HEK293 (cell line): ENCODE results near the gene PNCK.
A peak's percentile ranks its signal among the peaks of the same experiment; 100 is the strongest.

Experiments
- CTCF ChIP-seq: fragments of 450-650 bp; formaldehyde crosslinking; IDR thresholded peaks from 2 replicates; pipeline ENCODE4 v1.5.1; 2016; ENCODE audit warnings: missing biosample characterization, missing genetic modification characterization
- MYNN ChIP-seq: fragments of 450-650 bp; formaldehyde crosslinking; IDR thresholded peaks from 2 replicates; pipeline ENCODE4 v1.5.1; 2016; ENCODE audit warnings: missing biosample characterization, missing genetic modification characterization, borderline replicate concordance
- ZNF184 ChIP-seq: fragments of 450-650 bp; IDR thresholded peaks from 2 replicates; pipeline ENCODE4 v1.5.1; 2018; ENCODE audit warnings: missing biosample characterization, mild to moderate bottlenecking, missing genetic modification characterization
- ZNF24 ChIP-seq: fragments of 450-650 bp; formaldehyde crosslinking; IDR thresholded peaks from 2 replicates; pipeline ENCODE4 v1.5.1; 2016; ENCODE audit warnings: missing biosample characterization, missing genetic modification characterization
- ZNF280D ChIP-seq: fragments of 450-650 bp; formaldehyde crosslinking; IDR thresholded peaks from 2 replicates; pipeline ENCODE4 v1.5.1; 2016; ENCODE audit warnings: missing biosample characterization, missing genetic modification characterization
- ZNF398 ChIP-seq: fragments of 450-650 bp; formaldehyde crosslinking; IDR thresholded peaks from 2 replicates; pipeline ENCODE4 v1.5.1; 2017; ENCODE audit warnings: missing biosample characterization, missing genetic modification characterization
- ZNF530 ChIP-seq: fragments of 450-650 bp; formaldehyde crosslinking; IDR thresholded peaks from 2 replicates; pipeline ENCODE4 v1.5.1; 2016; ENCODE audit warnings: low read depth, missing biosample characterization, missing genetic modification characterization
- ZNF747 ChIP-seq: fragments of 450-650 bp; formaldehyde crosslinking; IDR thresholded peaks from 2 replicates; pipeline ENCODE4 v1.5.1; 2016; ENCODE audit warnings: missing biosample characterization, missing genetic modification characterization

GRCh38 chrX:153672531-153673427 lies 834 bp downstream of the PNCK start:
- TF ChIP-seq ZNF184 (tag by site-specific recombination) (no peak), CTCF (tag by site-specific recombination) (no peak), ZNF24 (tag by site-specific recombination) (no peak), ZNF280D (tag by site-specific recombination) (no peak), ZNF530 (tag by site-specific recombination) (no peak), ZNF747 (tag by site-specific recombination) (no peak), ZNF398 (peak; percentile 55), MYNN (tag by site-specific recombination) (no peak)
